Pancreas (tissue), 10 donors: ENCODE measurements around the gene TCF4. TPM values are rescaled to one million over a fixed set of nuclear protein-coding genes. Genes with fewer than 3 reads are reported as not detected.

Source experiments
- ATAC-seq, 4 donors: fragments of 200-7000 bp; cut with Tn5 transposase; one replicate each; pipeline versions ENCODE4 v1.8.0 to v1.9.1; 2020; ENCODE audit warnings: mild to moderate bottlenecking in 4 of 4, moderate library complexity in 4 of 4
- DNase-seq, 6 donors: peaks; one replicate each; pipeline ENCODE4 v3.0.0-alpha.2; 2020
- FAIRE-seq: peaks from 2 replicates; lab custom pipeline; 2012; peaks lifted over from hg19 to GRCh38; lab: Jason Lieb, UNC
- H3K27ac ChIP-seq, 4 donors: fragments of 200-600 bp; sonication (generic); 1 replicate in 3 of 4; 2 replicates in 1 of 4; pipeline versions ENCODE4 v1.5.0 to v1.8.0; 2020
- H3K27me3 ChIP-seq, 4 donors: fragments of 200-600 bp; one replicate each; pipeline ENCODE4 v1.8.0; 2021
- H3K36me3 ChIP-seq, 3 donors: fragments of 200-600 bp; sonication (generic) in 1 of 3; one replicate each; pipeline versions ENCODE4 v1.5.0 to v1.8.0; 2020 to 2021
- H3K4me1 ChIP-seq, 3 donors: fragments of 200-600 bp; one replicate each; pipeline ENCODE4 v1.8.0; 2021
- H3K4me3 ChIP-seq, 4 donors: fragments of 200-600 bp; sonication (generic) in 2 of 4; one replicate each; pipeline versions ENCODE4 v1.5.0 to v1.8.0; 2020 to 2021
- H3K9me3 ChIP-seq, 4 donors: fragments of 200-600 bp; one replicate each; pipeline ENCODE4 v1.8.0; 2021
- WGBS, 2 donors: extraction: QIAGEN DNeasy Blood & Tissue Kit; methylation state at CpG; one replicate each; pipeline ENCODE4 v1.1.7; 2013; 5-methylcytosine and 5-hydroxymethylcytosine counted together
- intact Hi-C, 3 donors: fragments of 100-400 bp; cut with DNase I; formaldehyde crosslinking; loops; one replicate each; pipeline versions ENCODE4 v1.11.1 to v1.14.2; 2022
- polyA plus RNA-seq, 2 donors: library from polyadenylated mRNA; stranded (reverse); fragments of 200-250 nt; gene quantifications; one replicate each; pipeline ENCODE4 v1.2.3, GENCODE V29; 2013
- total RNA-seq, 6 donors: library from RNA; stranded (reverse); fragmentation: NEBNext Ultra II Directional in 4 of 6; extraction: Animal tissue kit (Norgen Biotek cat#: 25700) in 4 of 6; gene quantifications; one replicate each; pipeline versions ENCODE4 v1.2.1 to v1.2.4, GENCODE V29; 2021 to 2023
- TF ChIP-seq, protein P1 (sequence below), 4 donors: fragments of 200-600 bp; sonication (generic) in 3 of 4; IDR thresholded peaks; one replicate each; pipeline versions ENCODE4 v1.5.0 to v1.8.0; 2021; ENCODE audit warnings: antibody characterized with exemption in 4 of 4
- donor health status: healthy with polysubstance abuse.
- donor health status: DM: no; HTN: no; CAD: no; lungs with moderate emphysema.
- donor health status: DM: no; HTN: no; CAD: no.
- donor health status: control.
- donor health status: control.
- donor health status: Bipolar disorder and iron deficiency.
- donor health status: DM: yes; HTN: yes; CAD: no.
- donor health status: DM: no; HTN: no; CAD: no.
- donor health status: DM: no; HTN: no; CAD: no.
- donor health status: DM: yes; HTN: yes; CAD: no.

Gene TCF4
- total and polyA plus RNA-seq, 8 donors: 4.4 to 27.9 (median 10.5) TPM

- Histone ChIP-seq H3K4me1 (no peaks in the 10 kb centered on the region), H3K27me3 (no peaks in the 10 kb centered on the region), H3K36me3 (no peaks in the 10 kb centered on the region), H3K4me3 (no peak overlapping the region), H3K27ac (no peak overlapping the region), H3K9me3 (no peaks in the 10 kb centered on the region)
- TF ChIP-seq, protein P1, sequence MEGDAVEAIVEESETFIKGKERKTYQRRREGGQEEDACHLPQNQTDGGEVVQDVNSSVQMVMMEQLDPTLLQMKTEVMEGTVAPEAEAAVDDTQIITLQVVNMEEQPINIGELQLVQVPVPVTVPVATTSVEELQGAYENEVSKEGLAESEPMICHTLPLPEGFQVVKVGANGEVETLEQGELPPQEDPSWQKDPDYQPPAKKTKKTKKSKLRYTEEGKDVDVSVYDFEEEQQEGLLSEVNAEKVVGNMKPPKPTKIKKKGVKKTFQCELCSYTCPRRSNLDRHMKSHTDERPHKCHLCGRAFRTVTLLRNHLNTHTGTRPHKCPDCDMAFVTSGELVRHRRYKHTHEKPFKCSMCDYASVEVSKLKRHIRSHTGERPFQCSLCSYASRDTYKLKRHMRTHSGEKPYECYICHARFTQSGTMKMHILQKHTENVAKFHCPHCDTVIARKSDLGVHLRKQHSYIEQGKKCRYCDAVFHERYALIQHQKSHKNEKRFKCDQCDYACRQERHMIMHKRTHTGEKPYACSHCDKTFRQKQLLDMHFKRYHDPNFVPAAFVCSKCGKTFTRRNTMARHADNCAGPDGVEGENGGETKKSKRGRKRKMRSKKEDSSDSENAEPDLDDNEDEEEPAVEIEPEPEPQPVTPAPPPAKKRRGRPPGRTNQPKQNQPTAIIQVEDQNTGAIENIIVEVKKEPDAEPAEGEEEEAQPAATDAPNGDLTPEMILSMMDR (IDR thresholded peaks at IDR 0.05): no peak
- DNase-seq (no peak), FAIRE-seq (no peak), ATAC-seq (no peak)
- intact Hi-C loops: no loop called here
- WGBS, 2 donors: 82 to 85% methylated on average over 3 of the region's 3 CpGs
Measured at GRCh38 chr18:55353806-55354205, 234.2 kb downstream of the TCF4 start.

- TF ChIP-seq, protein P1 (IDR thresholded peaks at IDR 0.05): no peak
- H3K36me3 ChIP-seq: no peaks in the 10 kb centered on the region
- no peaks in the 10 kb centered on the region for H3K27me3 ChIP-seq
- WGBS, 2 donors: 86 to 90% methylated on average over 3 of the region's 3 CpGs
- ATAC-seq (no peak), DNase-seq (no peak), FAIRE-seq (no peak)
- no peak overlapping the region for H3K4me3 ChIP-seq
- no peaks in the 10 kb centered on the region for H3K4me1 ChIP-seq
- no peaks in the 10 kb centered on the region for H3K9me3 ChIP-seq
- H3K27ac ChIP-seq: no peak overlapping the region
- intact Hi-C loops: no loop called here
Measured at GRCh38 chr18:55353391-55353790, 234.6 kb downstream of the TCF4 start.

DNA sequence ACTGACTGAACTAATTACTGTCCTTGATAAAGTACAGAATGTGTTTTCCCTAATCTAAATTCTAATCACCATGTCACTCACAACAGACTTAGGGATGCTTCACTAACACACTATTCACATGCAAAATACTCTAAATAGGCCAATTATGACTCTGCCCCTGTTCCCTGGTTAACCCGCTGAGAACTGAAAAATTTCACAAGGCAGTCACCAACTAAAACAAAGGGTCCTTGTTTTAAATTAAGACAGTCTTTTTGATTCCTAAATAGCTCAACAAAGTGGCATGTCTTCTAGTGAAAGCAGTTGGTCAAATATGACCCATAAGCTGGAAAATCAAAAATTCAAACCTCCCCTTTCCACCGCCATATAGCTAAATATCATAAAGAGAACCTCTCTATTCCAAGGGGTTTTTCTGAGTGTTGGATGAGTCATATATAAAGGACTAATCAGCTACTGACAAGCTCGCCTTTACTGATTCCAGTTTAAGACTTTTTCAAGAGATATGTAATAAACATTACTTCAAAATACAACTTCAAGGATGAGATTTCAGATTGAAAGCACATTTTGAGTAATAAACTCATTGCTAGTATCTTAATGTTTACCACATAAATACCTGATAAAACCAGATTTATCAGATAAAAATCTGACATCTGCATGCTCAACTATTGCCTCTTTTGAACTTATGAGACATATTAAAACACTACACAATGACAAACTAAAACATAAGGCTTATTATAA, 235.8 kb downstream of the TCF4 start:
- TF ChIP-seq, protein P1 (IDR thresholded peaks at IDR 0.05): no peak
- intact Hi-C loops: no loop called here
- no peaks in the 10 kb centered on the region for H3K27me3 ChIP-seq
- FAIRE-seq (no peak), DNase-seq (no peak), ATAC-seq (no peak)
- no peak overlapping the region for H3K27ac ChIP-seq
- no peaks in the 10 kb centered on the region for H3K9me3 ChIP-seq
- H3K4me3 ChIP-seq: no peak overlapping the region
- no peaks in the 10 kb centered on the region for H3K4me1 ChIP-seq
- no peaks in the 10 kb centered on the region for H3K36me3 ChIP-seq
- WGBS, 2 donors: 91 to 94% methylated on average over 3 of the region's 3 CpGs

DNA sequence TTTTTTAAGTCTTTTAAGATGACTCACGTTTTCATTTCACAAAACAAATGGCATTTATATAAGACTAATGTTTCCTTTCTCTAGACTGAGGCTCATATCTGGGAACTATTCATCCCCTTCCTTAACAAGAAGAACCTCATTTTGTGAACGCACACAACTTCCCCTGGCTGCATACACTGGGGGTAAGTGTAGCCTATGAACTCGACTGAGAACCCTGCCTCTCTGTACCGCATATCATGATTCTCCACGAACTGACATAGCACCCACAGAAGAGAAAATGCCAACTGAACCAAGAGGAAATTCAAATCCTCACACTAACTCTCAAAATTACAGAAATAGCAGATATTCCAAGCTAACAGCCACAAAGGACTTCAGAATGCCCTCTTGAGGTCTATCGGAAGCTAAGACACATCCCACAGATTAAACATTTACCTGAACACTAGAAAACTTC, 236.7 kb downstream of the TCF4 start:
- ATAC-seq: no peak
- no peaks in the 10 kb centered on the region for H3K27me3 ChIP-seq
- no peak overlapping the region for H3K4me3 ChIP-seq
- no peak overlapping the region for H3K27ac ChIP-seq
- TF ChIP-seq, protein P1 (IDR thresholded peaks at IDR 0.05): no peak
- no peak for DNase-seq
- H3K4me1 ChIP-seq: no peaks in the 10 kb centered on the region
- no peaks in the 10 kb centered on the region for H3K9me3 ChIP-seq
- no peak for FAIRE-seq
- 74 to 75% methylated on average over 6 of the region's 6 CpGs for WGBS, 2 donors
- intact Hi-C loops: no loop called here
- no peaks in the 10 kb centered on the region for H3K36me3 ChIP-seq

DNA sequence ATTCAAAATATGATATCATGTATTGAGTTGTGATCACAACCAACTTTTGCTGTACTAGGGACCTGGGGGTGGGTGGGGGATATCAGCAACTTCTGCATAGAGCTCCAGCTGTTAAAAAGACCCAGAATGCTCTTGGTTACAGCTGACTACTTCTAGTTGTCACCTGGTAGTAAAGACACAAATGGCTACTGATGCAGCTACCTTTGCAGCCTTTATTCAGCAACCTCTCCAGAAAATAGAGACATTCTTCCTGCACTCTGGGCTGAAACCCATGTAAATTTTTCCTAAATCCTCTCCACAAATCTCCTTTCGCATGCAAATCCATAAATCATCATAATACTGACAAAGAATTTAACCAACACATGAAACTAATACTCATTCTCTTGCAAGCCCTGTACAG, 238.3 kb downstream of the TCF4 start:
- DNase-seq (no peak), FAIRE-seq (no peak), ATAC-seq (no peak)
- Histone ChIP-seq H3K36me3 (no peaks in the 10 kb centered on the region), H3K4me3 (no peak overlapping the region), H3K4me1 (no peaks in the 10 kb centered on the region), H3K27ac (no peak overlapping the region), H3K9me3 (no peaks in the 10 kb centered on the region), H3K27me3 (no peaks in the 10 kb centered on the region)
- intact Hi-C loops: no loop called here
- TF ChIP-seq, protein P1 (IDR thresholded peaks at IDR 0.05): no peak
- 59 to 74% methylated on average over 1 of the region's 1 CpG for WGBS, 2 donors
